ENCODE data around the gene LRCH4. TPM values are rescaled to one million over a fixed set of nuclear protein-coding genes. Genes with fewer than 3 reads are reported as not detected.

Gene LRCH4
- total RNA-seq, 2 experiments from 2014 or later: 77.7 to 78.7 TPM

DNA sequence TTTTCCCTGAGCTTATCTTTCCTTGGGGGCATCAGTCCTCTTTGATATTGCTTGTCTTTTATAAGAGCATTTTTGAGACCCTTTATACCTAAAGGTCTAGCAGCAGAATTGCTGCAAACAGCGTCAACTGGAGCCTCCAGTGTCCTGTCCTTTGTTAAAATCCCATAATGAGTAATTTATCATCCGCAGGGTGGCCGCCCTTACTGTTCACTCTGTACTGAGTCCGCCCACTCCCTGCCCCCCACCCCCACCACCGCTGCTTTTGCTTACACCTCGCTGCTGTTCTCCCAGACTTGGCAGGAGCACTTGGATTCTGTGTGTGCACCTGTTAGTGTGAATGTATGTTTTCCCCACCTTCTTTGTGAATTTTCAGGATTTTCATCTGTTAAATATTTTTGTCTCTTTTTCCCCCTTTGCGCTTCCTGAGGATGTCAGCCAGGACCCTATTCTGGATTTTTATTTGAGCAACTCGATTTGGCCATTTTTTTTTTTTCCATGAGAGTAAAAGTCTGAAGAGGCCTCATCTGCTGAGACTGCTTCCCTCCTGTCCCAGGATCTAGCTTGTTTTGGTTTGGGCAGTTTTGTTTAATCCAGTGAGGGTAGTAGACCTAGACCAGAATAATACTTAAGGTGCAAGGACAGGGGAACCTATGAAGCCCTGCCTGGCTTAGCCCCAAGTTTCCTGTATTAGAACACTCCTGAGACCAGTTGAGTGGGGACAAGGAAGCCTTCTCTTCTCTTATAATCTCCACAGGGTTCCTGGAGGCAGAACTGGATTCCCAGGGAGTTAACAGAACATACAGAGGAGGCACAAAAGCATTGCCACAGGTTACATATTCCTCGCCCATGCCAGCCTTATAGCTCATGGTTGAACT, 38.8 kb downstream of the LRCH4 start:
- peak overlapping the region; percentile 99 for H3K27ac Mint-ChIP-seq
- POLR2A ChIA-PET: interaction anchor here (0.8 to 4.2 kb wide), 7 partner anchors 11 to 62 kb away, joined by 3 to 17 read pairs (median 7); partner anchors contain the start of genes FBXO24 and LRCH4
- H3K4me1 Mint-ChIP-seq (ENCODE audit: low read depth): peaks cover 80% of the 10 kb centered on the region

DNA sequence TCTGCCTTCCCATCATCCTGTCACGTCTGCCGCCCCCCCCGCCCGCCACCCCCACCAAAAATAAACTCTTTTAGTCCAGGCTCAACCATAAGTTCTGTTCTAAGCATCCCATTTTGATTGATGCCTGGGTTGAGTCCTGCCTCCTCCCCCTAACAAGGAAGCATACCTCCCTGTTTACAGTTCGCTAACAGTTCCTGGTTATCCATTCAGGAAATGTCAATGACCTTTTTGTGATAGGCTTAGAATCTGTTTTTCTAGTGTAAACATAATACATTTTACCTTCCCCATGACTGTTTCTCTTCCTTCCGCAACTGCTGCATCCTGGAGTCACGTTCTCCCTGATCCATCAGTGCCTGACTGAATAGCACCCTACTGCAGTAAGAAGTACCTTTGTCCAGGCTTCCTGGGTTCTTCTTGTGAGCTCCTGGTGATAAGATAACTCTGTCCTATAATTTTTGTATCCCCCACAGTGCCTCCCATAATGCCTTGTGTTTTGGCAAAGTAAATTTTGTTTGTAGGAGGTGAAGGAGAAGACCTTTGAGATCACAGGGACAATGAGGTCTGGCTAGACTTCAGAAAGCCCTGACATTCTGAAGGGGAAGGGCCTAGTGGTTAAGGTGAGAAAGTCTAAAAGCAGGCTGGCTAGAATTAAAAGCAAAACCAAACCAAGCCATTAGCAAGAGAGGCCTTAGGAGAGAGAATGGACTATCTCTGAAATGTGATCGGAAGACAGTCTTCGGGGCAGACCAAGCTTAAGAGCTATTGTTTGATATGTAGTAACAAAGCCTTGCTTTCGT, 39.6 kb downstream of the LRCH4 start:
- intact Hi-C loops (cut with micrococcal nuclease): loop anchor here (5.0 kb wide), 1 partner anchor 69 kb away; the partner anchor contains the start of gene TSC22D4
- ChIA-PET CTCF (interaction anchor here (1.2 to 10.8 kb wide), 5 partner anchors 12 to 86 kb away, joined by 3 to 92 read pairs (median 5); partner anchors contain the start of gene TSC22D4), POLR2A (interaction anchor here (0.9 to 4.2 kb wide), 9 partner anchors 10 to 61 kb away, joined by 3 to 17 read pairs (median 5); partner anchors contain the start of genes FBXO24 and LRCH4)
- DNase-seq: peak; percentile 50
- peaks cover 88% of the 10 kb centered on the region for H3K4me1 Mint-ChIP-seq (ENCODE audit: low read depth)
- peak; percentile 37 for ATAC-seq
- H3K36me3 Mint-ChIP-seq (ENCODE audit: low read depth): peaks cover 37% of the 10 kb centered on the region
- H3K27me3 Mint-ChIP-seq: no peaks in the 10 kb centered on the region
- TF ChIP-seq, protein P1, sequence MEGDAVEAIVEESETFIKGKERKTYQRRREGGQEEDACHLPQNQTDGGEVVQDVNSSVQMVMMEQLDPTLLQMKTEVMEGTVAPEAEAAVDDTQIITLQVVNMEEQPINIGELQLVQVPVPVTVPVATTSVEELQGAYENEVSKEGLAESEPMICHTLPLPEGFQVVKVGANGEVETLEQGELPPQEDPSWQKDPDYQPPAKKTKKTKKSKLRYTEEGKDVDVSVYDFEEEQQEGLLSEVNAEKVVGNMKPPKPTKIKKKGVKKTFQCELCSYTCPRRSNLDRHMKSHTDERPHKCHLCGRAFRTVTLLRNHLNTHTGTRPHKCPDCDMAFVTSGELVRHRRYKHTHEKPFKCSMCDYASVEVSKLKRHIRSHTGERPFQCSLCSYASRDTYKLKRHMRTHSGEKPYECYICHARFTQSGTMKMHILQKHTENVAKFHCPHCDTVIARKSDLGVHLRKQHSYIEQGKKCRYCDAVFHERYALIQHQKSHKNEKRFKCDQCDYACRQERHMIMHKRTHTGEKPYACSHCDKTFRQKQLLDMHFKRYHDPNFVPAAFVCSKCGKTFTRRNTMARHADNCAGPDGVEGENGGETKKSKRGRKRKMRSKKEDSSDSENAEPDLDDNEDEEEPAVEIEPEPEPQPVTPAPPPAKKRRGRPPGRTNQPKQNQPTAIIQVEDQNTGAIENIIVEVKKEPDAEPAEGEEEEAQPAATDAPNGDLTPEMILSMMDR (IDR thresholded peaks at IDR 0.05): no peak
- no peaks in the 10 kb centered on the region for H3K9me3 Mint-ChIP-seq
- peak overlapping the region; percentile 91 for H3K4me3 Mint-ChIP-seq
- peak overlapping the region; percentile 99 for H3K27ac Mint-ChIP-seq

More for the DNA sequence above, 38.8 kb downstream of the LRCH4 start:
- ATAC-seq (no peak), DNase-seq (peak; percentile 53)
- TF ChIP-seq, protein P1 (IDR thresholded peaks at IDR 0.05): no peak
- Mint-ChIP-seq H3K27me3 (no peaks in the 10 kb centered on the region), H3K9me3 (no peaks in the 10 kb centered on the region), H3K4me3 (peak overlapping the region; percentile 91), H3K36me3 (ENCODE audit: low read depth) (peaks cover 35% of the 10 kb centered on the region)
- CTCF ChIA-PET: interaction anchor here (0.8 to 10.8 kb wide), 5 partner anchors 11 to 68 kb away, joined by 3 to 92 read pairs (median 25); partner anchors contain the start of genes FBXO24, LRCH4 and TSC22D4
- intact Hi-C loops (cut with micrococcal nuclease): loop anchor here (5.0 kb wide), 1 partner anchor 70 kb away; the partner anchor contains the start of gene TSC22D4

DNA sequence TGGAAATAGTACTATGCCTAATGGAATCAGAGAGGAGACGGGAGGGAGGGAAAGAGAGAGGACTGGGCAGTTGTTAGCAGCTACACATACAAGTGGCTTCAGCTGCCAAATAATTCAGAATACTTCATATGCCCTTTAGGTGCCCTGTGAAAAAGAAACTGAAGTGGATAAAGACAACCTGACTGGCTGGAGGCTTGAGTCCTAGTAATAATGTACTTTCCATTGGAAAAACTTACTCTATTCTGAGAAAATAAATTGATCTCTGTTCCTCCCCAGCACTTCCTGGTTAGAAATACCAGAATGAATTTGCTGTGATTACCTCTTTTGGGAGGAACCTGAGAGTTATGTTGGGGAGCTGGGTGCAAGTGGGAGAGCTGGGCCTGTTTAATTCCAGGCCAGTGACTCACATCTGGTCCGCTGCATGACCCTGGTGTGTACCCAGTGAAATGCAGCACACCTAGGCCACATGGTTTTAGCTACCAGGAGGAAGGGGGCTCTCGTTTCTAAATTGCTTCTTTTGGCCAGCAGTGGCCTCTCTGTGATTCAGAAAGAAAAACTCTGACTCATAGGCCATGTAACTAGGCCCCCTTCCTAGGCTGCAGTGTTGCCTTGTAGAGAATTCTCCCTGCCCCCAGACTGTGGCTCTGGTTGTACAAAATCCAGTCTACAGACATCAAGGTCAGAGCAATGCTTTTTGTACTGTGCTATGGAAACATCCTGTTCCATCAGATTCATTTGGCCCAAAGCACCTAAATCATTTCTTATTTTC, 40.4 kb downstream of the LRCH4 start:
- Mint-ChIP-seq H3K36me3 (ENCODE audit: low read depth) (peaks cover 41% of the 10 kb centered on the region), H3K9me3 (no peaks in the 10 kb centered on the region), H3K4me1 (ENCODE audit: low read depth) (peaks cover 90% of the 10 kb centered on the region), H3K27ac (peak overlapping the region; percentile 99), H3K4me3 (peak overlapping the region; percentile 91), H3K27me3 (no peaks in the 10 kb centered on the region)
- intact Hi-C loops (cut with micrococcal nuclease): loop anchor here (5.0 kb wide), 1 partner anchor 68 kb away; the partner anchor contains the start of gene TSC22D4
- ATAC-seq (peak; percentile 79), DNase-seq (peak; percentile 87)
- TF ChIP-seq, protein P1 (IDR thresholded peaks at IDR 0.05): no peak
- CTCF ChIA-PET: interaction anchor here (0.7 to 10.8 kb wide), 10 partner anchors 13 to 413 kb away, joined by 3 to 92 read pairs (median 4); partner anchors contain the start of gene TSC22D4
- POLR2A ChIA-PET: interaction anchor here (0.6 to 4.2 kb wide), 14 partner anchors 9 to 445 kb away, joined by 3 to 17 read pairs (median 4); partner anchors contain the start of genes FBXO24, LRCH4, MEPCE and ZCWPW1

DNA sequence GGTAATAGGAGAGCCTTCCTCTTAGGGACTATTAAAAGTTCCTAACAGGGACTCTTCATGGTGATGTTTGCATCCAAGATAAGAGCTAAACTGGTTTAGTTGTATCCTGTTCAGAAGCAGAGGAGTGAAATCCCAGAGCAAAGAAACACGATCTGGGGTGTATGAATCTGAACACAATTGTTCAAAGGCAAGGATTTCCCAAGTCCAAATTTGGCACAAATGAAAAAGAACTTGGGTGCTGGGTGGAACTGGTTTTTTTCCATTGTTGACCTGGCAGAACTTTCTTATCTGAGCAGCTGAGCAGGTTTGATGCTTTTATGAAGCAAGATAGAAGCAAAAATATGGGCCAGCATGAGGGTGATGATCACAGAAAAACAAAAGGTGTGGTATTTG, 41.0 kb downstream of the LRCH4 start:
- H3K27me3 Mint-ChIP-seq: no peaks in the 10 kb centered on the region
- POLR2A ChIA-PET: interaction anchor here (0.6 to 4.2 kb wide), 12 partner anchors 9 to 445 kb away, joined by 3 to 17 read pairs (median 4); partner anchors contain the start of genes FBXO24, LRCH4, MEPCE and ZCWPW1
- peaks cover 89% of the 10 kb centered on the region for H3K4me1 Mint-ChIP-seq (ENCODE audit: low read depth)
- DNase-seq (no peak), ATAC-seq (no peak)
- peaks cover 42% of the 10 kb centered on the region for H3K36me3 Mint-ChIP-seq (ENCODE audit: low read depth)
- intact Hi-C loops (cut with micrococcal nuclease): loop anchor here (5.0 kb wide), 1 partner anchor 68 kb away; the partner anchor contains the start of gene TSC22D4
- CTCF ChIA-PET: interaction anchor here (0.7 to 10.8 kb wide), 11 partner anchors 9 to 412 kb away, joined by 3 to 92 read pairs (median 4); partner anchors contain the start of gene TSC22D4
- H3K4me3 Mint-ChIP-seq: peak overlapping the region; percentile 91
- no peaks in the 10 kb centered on the region for H3K9me3 Mint-ChIP-seq
- H3K27ac Mint-ChIP-seq: peak overlapping the region; percentile 99
- TF ChIP-seq, protein P1 (IDR thresholded peaks at IDR 0.05): no peak

Data from activated CD8-positive, alpha-beta T cell treated with anti-CD3 and anti-CD28 coated beads for 36 hours (primary cell).